Thymus (tissue), 11 donors: ENCODE measurements around the gene MKX. TPM values are rescaled to one million over a fixed set of nuclear protein-coding genes. Genes with fewer than 3 reads are reported as not detected.
"Not testable (repeated sequence)": the region's sequence is repeated elsewhere in the genome, so short reads cannot be mapped to it uniquely, and the experiment has no call there.

ENCODE experiments used
- DNase-seq, 9 donors: peaks; one replicate each; pipeline ENCODE4 v3.0.0-alpha.2; 2013; ENCODE audit warnings: low spot score in 9 of 9, low read depth in 6 of 9, missing footprints in 1 of 9
- H3K27ac ChIP-seq, 2 donors: one replicate each; pipeline ENCODE4 v1.5.1; 2013; ENCODE audit warnings: control low read depth in 1 of 2, low read depth in 1 of 2, low read length in 1 of 2, mild to moderate bottlenecking in 1 of 2, moderate library complexity in 1 of 2
- H3K27me3 ChIP-seq, 2 donors: one replicate each; pipeline ENCODE4 v1.5.1; 2013; ENCODE audit warnings: low read length in 1 of 2; ENCODE audit not compliant: control insufficient read depth in 2 of 2, insufficient read depth in 1 of 2
- H3K36me3 ChIP-seq, 2 donors: one replicate each; pipeline ENCODE4 v1.5.1; 2013; ENCODE audit warnings: low read length in 1 of 2, mild to moderate bottlenecking in 1 of 2, moderate library complexity in 1 of 2; ENCODE audit not compliant: control insufficient read depth in 2 of 2, insufficient read depth in 2 of 2
- H3K4me1 ChIP-seq, 2 donors: one replicate each; pipeline ENCODE4 v1.5.1; 2013; ENCODE audit warnings: low read length in 2 of 2; ENCODE audit not compliant: control insufficient read depth in 2 of 2, insufficient read depth in 2 of 2
- H3K4me3 ChIP-seq, 2 donors: one replicate each; pipeline ENCODE4 v1.5.1; 2013; ENCODE audit warnings: low read length in 2 of 2, control low read depth in 1 of 2, mild to moderate bottlenecking in 1 of 2
- H3K9me3 ChIP-seq, 2 donors: one replicate each; pipeline ENCODE4 v1.5.1; 2013; ENCODE audit warnings: low read length in 1 of 2, mild to moderate bottlenecking in 1 of 2; ENCODE audit not compliant: control insufficient read depth in 2 of 2, insufficient read depth in 1 of 2
- WGBS: extraction: QIAGEN DNeasy Blood & Tissue Kit; methylation state at CpG from one replicate; pipeline ENCODE4 v1.1.7; 2013; 5-methylcytosine and 5-hydroxymethylcytosine counted together
- polyA plus RNA-seq: library from polyadenylated mRNA; stranded (reverse); fragments of 200-250 nt; gene quantifications from one replicate; pipeline ENCODE4 v1.2.3, GENCODE V29; 2013
- total RNA-seq: library from RNA; stranded (reverse); fragments of 120-200 nt; gene quantifications from one replicate; pipeline ENCODE4 v1.2.4, GENCODE V29; 2013
- donor health status: healthy.

MKX gene
- total and polyA plus RNA-seq, 2 donors: 0.05 to 0.34 TPM

DNA sequence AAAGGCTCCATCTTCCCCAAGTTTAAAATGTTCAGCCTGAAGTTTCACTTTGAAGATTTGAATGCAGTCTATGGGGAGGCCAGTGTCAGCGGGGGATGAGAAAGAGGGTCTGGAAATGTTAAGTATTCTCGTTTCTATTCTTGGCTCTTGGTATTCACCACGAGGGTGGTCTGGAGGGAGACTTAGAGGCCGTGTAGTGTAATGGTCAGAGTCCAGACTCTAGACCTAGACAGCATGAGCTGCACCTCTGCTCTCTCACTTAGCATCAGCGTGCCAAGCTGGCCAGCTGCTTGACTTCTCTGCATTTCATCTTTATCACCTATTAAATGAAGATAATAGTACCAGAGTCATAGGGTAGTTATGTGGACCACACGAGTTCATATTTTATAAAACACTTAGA lies 57.9 kb downstream of the MKX start:
- Histone ChIP-seq H3K4me1 (no peaks in the 10 kb centered on the region), H3K36me3 (no peaks in the 10 kb centered on the region), H3K4me3 (no peak overlapping the region), H3K27me3 (no peaks in the 10 kb centered on the region), H3K9me3 (no peaks in the 10 kb centered on the region), H3K27ac (no peak overlapping the region)
- DNase-seq: no peak
- WGBS: 84% methylated on average over 6 of the region's 6 CpGs

DNA sequence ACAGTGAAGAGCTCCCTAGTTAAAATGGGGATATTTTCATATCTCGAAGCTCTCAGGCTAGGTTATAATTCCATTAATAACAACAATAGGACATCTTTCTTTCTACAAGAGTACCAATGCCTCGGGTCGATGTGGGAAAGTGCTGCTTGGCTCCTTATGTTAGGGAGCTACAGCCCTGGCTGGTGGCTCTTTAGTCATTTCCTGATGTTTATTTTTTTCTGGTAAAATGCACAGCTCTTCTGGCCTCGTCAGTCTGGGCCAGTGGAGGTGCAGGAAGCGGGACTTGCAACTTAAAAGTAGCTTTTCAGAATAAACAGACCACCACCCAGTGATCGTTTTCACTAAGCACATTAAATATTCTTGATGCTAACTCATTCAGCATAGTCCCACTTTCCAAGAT lies 58.3 kb downstream of the MKX start:
- no peaks in the 10 kb centered on the region for H3K36me3 ChIP-seq
- no peak overlapping the region for H3K27ac ChIP-seq
- no peaks in the 10 kb centered on the region for H3K27me3 ChIP-seq
- H3K4me1 ChIP-seq: no peaks in the 10 kb centered on the region
- WGBS: 68% methylated on average over 6 of the region's 6 CpGs
- no peaks in the 10 kb centered on the region for H3K9me3 ChIP-seq
- no peak overlapping the region for H3K4me3 ChIP-seq
- DNase-seq: no peak

DNA sequence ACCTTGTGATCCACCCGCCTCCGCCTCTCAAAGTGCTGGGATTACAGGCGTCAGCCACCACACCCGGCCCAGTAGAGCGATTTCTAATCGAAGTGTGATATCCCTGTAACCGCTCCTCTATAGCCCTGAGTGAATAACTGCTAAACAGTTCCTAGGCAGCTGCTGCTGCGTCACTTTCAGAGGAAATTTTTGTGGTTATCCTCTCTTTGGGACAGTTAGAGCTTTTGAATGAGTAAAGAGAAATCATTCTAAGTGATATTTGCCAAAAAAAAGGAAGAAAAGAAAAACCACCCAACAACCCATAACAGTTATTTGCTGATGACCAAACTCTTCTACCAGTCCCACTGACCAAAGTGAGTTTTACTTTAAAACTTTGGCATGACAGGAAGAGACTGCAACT lies 59.9 kb downstream of the MKX start:
- Histone ChIP-seq H3K9me3 (no peaks in the 10 kb centered on the region), H3K4me1 (no peaks in the 10 kb centered on the region), H3K27ac (no peak overlapping the region), H3K27me3 (no peaks in the 10 kb centered on the region), H3K36me3 (no peaks in the 10 kb centered on the region), H3K4me3 (no peak overlapping the region)
- 85% methylated on average over 8 of the region's 8 CpGs for WGBS
- no peak for DNase-seq

DNA sequence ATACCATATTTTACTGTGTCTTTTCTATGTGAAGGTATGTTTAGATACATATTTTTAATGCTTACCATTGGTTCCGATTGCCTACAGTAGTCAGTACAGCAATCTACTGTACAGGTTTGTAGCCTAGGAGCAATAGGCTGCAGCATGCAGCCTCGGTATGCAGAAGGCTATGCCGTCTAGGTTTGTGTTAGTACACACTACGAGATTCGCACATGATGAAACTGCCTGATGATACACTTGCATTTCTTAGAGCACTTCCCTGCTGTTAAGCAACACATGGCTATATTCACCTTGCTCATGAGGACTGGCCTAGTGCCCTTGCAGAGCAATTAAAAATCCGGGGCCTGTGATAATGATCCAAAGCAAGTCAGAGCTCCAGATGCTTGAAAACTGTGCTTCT lies 62.4 kb downstream of the MKX start:
- Histone ChIP-seq H3K36me3 (no peaks in the 10 kb centered on the region), H3K27me3 (no peaks in the 10 kb centered on the region), H3K27ac (no peak overlapping the region), H3K9me3 (no peaks in the 10 kb centered on the region), H3K4me1 (no peaks in the 10 kb centered on the region), H3K4me3 (no peak overlapping the region)
- WGBS: 98% methylated on average over 6 of the region's 6 CpGs
- no peak for DNase-seq

DNA sequence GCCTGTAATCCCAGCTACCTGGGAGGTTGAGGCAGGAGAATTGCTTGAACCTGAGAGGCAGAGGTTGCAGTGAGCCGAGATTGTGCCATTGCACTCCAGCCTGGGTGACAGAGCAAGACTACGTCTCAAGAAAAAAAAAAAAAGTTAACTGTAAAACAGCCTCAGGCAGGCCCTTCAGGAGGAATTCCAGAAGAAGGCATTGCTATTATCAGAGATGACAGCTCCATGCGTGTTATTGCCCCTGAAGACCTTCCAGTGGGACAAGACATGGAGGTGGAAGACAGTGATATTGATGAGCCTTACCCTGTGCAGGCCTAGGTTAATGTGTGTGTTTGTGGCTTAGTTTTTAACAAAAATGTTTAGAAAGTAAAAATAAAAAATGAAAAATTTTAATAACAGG lies 63.8 kb downstream of the MKX start:
- not testable (repeated sequence) for H3K4me1 ChIP-seq, H3K27me3 ChIP-seq, H3K27ac ChIP-seq, H3K9me3 ChIP-seq, H3K36me3 ChIP-seq, DNase-seq, H3K4me3 ChIP-seq
- WGBS: 99% methylated on average over 3 of the region's 3 CpGs

DNA sequence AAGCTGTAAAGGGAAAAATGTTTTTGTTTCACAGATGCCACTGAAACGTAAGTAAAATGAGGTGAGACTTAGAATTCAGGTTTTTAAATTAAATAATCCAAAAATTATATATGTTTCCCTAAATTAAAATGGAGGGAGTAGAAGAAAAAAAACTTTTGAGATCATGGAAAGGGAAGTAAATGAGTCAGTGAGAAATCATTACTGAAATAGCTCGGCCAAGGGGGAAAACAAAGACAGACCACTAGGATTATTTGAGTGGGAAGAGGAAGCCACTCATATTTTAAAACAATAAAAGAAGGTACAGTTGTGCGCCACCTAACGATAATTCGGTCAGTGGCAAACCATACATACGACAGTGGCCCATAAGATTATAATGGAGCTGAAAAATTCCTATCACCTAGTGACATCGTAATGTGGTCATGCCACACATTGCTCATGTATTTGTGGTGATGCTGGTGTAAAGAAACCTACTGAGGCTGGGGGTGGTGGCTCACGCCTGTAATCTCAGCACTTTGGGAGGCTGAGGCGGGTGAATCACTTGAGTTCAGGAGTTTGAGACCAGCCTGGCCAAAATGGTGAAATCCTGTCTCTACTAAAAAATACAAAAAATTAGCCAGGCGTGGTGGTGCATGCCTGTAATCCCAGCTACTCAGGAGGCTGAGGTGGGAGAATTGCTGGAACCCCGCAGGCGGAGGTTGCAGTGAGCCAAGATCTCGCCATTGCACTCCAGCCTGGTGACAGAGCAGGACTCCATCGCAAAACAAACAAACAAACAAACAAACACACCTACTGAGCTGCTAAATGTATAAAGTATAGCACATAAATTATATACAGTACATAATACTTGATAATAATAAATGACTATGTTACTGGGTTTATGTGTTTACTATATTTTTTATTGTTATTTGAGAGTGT lies 64.7 kb downstream of the MKX start:
- WGBS: 93% methylated on average over 14 of the region's 14 CpGs
- DNase-seq: no peak
- no peaks in the 10 kb centered on the region for H3K4me1 ChIP-seq

DNA sequence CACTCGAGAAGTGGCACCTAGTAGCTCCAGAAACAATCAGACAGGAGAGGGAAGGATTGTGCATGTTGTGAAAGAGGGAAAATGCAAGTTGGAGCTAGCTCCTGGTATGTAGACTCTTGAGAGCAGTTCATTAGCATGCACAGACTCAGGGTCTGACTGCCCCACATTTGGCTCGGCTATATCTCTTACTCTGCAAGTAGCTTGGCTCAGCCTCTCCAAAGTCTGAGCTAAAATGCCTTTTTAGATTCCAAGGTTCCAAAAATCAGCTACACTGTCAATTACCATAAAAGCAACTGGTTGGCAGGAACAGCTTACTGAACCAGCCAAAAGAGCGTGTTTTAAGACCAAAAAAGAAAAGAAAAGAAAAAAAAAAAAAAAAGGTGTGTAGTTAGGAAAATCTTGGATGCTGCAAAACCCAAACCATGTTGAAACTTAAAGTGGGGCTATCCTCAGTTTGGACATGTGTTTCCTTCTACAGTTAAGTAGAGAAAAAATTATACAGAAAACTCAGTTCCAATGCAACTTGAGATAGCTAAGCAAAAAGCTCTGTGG lies 65.5 kb downstream of the MKX start:
- H3K27ac ChIP-seq: no peak overlapping the region
- H3K4me3 ChIP-seq: no peak overlapping the region
- H3K36me3 ChIP-seq: no peaks in the 10 kb centered on the region
- no peaks in the 10 kb centered on the region for H3K4me1 ChIP-seq
- WGBS: 89% methylated on average over 3 of the region's 3 CpGs
- H3K27me3 ChIP-seq: no peaks in the 10 kb centered on the region
- no peaks in the 10 kb centered on the region for H3K9me3 ChIP-seq
- no peak for DNase-seq

More for the DNA sequence above, 64.7 kb downstream of the MKX start:
- H3K9me3 ChIP-seq: no peaks in the 10 kb centered on the region
- H3K27ac ChIP-seq: no peak overlapping the region
- H3K27me3 ChIP-seq: no peaks in the 10 kb centered on the region
- H3K36me3 ChIP-seq: no peaks in the 10 kb centered on the region
- no peak overlapping the region for H3K4me3 ChIP-seq

DNA sequence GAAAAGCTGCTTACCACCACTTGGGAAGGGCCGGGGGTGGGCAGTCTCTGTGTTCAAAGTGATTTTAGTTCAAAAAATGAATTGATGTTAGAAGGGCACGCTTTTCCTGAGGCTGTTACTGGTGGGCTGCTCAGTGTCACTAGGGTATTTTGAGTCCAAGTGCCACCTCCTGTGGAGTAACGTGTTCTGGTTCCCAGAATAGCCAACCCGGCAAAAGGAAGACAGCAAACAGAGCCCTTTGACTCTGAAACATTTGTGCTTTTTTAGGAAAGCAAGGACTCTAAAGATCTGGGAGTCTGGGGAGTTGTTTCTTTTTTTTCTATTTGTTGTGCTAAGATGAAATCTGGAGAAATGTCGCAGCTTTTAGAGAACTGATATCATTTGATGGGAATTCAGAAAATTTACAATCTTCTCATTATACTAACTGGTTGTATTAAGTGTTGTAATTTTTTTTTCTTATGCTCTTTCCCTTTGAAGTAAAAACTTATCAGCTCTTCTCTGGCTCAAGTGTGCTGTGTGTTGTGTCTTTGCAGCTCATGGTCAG lies 66.2 kb downstream of the MKX start:
- no peak overlapping the region for H3K27ac ChIP-seq
- H3K4me1 ChIP-seq: no peaks in the 10 kb centered on the region
- H3K36me3 ChIP-seq: no peaks in the 10 kb centered on the region
- WGBS: 93% methylated on average over 5 of the region's 5 CpGs
- no peaks in the 10 kb centered on the region for H3K27me3 ChIP-seq
- no peak for DNase-seq
- no peak overlapping the region for H3K4me3 ChIP-seq
- no peaks in the 10 kb centered on the region for H3K9me3 ChIP-seq

DNA sequence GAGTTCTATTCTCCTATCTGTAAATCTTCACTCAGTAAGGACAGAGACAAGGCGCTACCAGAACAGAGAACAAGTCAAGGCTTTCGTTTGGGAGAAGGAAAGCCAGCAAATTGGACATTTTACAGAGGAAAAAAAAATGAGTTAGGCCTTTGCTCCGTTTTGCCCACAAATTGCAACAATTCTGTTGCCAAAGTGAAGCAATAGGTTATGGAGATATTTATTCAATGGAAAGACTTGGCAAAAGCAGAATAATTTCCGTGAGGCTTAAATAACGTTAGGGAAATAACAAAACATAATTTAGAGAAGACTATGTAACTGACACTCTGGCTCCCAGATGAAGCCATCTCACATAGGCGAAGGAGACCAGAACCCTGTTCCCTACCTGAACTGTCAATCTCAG lies 67.5 kb downstream of the MKX start:
- Histone ChIP-seq H3K27me3 (no peaks in the 10 kb centered on the region), H3K4me3 (no peak overlapping the region), H3K36me3 (no peaks in the 10 kb centered on the region), H3K4me1 (no peaks in the 10 kb centered on the region), H3K27ac (no peak overlapping the region), H3K9me3 (no peaks in the 10 kb centered on the region)
- 72% methylated on average over 6 of the region's 6 CpGs for WGBS
- DNase-seq: no peak
